Right kidney (tissue), 1 donor: ENCODE results near the gene ADAP1.

Source experiments
- DNase-seq: peaks from one replicate; pipeline ENCODE4 v3.0.0-alpha.2; 2016

The ADAP1 gene

GRCh38 chr7:909358-910329, 44.8 kb downstream of the ADAP1 start:
- DNase-seq = peak; percentile 53

GRCh38 chr7:908591-909357, 45.7 kb downstream of the ADAP1 start:
- DNase-seq = peak; percentile 56

- DNase-seq = no peak
Measured at GRCh38 chr7:908159-908581, 46.3 kb downstream of the ADAP1 start.

- no peak for DNase-seq
Measured at GRCh38 chr7:907158-907980, 47.1 kb downstream of the ADAP1 start.

GRCh38 chr7:906776-907157, 47.7 kb downstream of the ADAP1 start:
- DNase-seq = no peak

DNA sequence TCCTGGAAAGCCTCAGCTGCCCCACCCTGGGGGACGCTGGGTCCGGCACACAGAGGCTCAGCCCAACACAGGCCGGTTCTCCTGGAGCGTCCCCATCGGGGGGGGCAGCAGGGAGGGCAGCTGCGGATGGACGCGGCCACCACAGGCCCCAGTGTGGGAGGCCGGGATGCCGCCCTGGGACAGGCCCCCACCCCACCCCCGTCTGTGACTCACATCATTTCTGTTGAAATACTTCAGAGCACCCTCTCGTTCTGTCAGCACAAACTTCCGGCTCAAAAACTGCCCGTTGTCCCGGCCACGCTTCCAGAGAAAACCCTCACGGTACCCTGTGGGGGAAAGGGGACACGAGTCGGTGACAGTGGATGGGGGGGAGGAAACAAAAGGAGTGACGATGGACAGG, 49.6 kb downstream of the ADAP1 start:
- no peak for DNase-seq

GRCh38 chr7:903921-904755, 50.3 kb downstream of the ADAP1 start:
- DNase-seq = no peak

- no peak for DNase-seq
Measured at GRCh38 chr7:902996-903395, 51.5 kb downstream of the ADAP1 start.

DNA sequence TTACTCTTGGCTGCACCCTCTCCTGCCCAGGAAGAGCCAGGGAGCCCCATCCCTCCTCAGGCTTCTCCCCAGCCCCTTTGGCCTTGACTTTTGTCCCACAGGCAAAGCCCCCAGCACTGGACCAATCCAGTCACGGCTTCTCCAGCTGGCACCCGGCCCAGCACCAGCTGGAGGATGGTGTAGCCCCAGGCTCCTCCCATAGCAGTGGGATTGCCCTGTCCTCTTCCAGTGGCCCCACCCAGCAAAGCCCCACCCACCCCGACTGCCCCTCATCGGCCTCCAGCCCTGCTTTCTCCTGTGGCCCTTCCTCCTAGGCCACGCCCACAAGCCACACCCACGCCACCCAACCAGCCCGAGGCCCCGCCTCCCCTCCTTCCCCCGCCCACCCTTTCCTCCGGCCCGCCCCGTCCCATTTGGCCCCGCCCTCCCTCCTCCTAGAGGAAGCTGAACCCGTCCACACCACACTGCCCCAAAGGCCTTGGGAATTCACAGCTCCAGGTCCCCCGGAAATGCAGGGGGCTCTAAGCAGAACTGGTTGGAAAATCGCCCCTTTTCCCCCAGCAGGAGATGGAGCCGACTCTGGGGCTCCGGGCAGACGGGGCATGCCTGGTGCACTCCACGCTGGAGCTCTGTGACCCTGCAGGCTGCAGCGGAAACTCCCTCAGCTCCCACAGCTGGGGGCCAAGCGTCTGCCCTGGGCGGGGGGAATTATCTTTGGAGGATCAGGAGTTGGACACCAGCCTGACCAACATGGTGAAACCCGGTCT, 52.9 kb downstream of the ADAP1 start:
- DNase-seq = no peak

- DNase-seq = no peak
Measured at GRCh38 chr7:901041-901387, 53.5 kb downstream of the ADAP1 start.

GRCh38 chr7:900331-901040, 54.0 kb downstream of the ADAP1 start:
- DNase-seq = no peak

- no peak for DNase-seq
Measured at GRCh38 chr7:899806-900205, 54.7 kb downstream of the ADAP1 start.

DNA sequence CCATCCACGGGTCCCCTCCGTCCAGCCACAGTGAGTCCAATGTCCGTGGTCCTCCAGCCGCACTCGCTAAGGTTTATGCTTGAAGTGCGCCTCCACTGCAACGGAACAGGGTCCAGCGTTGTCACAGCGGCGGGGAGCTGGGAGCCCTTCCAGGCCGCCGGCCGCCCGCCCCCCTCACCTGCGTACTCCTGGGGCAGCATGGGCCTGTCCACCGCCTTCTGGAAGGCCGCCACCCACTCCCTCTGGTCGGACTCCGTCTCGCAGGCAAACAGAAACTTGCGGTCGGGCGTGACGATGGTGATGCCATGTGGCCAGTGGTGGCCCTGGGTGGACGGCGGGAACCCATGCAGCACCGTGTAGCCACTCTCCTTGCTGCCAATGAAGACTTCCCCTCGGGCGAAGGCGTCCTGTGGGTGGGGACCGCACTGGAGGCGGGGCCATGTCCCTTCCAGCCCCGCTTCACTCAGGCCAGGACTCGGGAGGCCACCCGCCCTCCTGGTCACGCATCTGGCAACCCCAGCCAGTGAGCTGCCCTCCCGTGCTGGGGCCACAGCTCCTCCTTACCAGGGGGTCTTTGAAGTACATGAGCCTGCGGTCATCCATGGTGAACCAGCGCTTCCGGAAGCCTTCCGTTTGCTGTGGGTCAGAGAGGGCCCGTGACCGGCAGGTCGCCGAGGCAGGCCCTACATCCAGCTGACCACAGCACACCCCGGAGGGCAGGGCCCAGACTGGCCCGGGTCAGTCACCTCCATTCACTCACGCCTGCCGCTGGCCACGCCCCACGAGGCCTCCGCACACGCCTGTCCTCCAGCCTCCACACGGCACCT, 55.4 kb downstream of the ADAP1 start:
- DNase-seq = no peak

- DNase-seq = no peak
Measured at GRCh38 chr7:898460-898854, 56.0 kb downstream of the ADAP1 start.

GRCh38 chr7:897771-898376, 56.6 kb downstream of the ADAP1 start:
- no peak for DNase-seq

DNA sequence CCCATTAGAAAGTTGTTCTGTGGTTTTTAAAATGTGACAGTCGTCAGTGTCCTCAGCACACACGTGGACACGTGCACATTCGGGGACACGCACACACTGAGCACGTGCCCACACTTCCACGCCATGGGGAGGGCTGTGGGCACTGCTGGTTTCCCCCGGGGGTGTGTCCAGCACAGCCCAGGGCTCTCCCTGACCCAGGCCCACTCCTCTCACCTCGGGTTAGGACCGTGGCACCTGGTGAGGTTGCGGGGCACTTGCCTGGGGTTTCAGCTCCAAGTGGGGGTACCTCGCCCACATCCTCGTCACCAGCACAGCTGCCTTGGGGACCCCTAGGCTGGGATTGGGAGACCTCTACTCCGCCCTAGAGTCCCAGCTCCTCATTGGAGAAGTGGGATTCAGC, 57.4 kb downstream of the ADAP1 start:
- DNase-seq = no peak

GRCh38 chr7:896346-897075, 58.0 kb downstream of the ADAP1 start:
- no peak for DNase-seq

- no peak for DNase-seq
Measured at GRCh38 chr7:895451-896052, 58.9 kb downstream of the ADAP1 start.
